ELR (cell line): Measurements from ENCODE around the gene PDCD4.
"Not testable (repeated sequence)": the region's sequence is repeated elsewhere in the genome, so short reads cannot be mapped to it uniquely, and the experiment has no call there.

Experiments
- DNase-seq: peaks from one replicate; pipeline ENCODE4 v3.0.0-alpha.2; 2015; ENCODE audit warnings: low read depth

The PDCD4 gene

DNA sequence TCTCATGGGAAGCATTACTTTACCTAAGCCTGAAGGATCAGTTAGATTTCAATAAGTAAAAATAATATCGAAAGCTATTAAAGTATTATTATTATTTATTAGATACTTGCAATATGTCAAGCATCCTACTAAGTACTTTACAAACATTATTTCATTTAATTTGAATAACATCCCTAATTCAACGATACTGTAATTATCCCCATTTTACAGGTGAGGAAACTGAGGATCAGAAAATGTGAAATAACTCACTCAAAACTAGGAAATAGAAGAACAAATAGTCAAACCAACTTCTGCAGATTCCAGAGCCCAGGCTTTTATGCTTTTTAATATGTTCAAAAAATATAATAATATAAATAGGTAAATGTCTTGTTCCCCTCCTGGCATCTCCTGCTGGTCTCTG, 10.3 kb upstream of the PDCD4 start:
- no peak for DNase-seq

DNA sequence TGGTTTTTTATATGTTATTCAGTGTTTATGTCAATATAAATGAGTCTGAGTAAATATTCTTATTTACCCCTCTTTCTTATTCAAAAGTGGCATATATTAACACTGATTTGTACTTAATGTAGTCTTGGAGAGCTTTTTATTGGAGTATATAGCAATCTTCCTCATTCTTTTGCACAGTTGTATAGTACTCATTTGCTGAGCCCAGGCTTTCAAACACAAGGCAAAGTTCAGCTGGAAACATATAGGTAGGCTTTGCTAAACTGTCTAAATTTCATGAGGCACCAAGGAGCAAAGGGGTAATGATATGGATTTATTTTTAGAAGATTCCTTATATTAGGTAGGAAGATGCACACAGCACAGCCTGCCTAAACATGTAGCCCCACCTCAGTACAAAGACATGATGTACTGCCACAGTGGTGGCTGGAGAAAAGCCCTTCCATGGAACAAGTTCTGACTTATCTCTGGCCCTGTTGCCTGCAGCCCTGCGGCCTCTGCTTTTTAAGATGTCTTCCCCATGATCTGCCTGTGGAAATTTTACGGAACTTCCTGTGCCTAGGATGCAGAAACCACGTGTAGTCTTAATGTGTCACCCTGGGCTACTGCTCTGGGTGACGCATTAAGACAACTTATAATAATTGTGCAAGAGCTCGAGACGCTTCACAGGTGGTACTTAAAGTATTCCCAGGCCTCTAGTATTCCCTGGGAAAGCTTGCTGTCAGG, 9.6 kb upstream of the PDCD4 start:
- no peak for DNase-seq

DNA sequence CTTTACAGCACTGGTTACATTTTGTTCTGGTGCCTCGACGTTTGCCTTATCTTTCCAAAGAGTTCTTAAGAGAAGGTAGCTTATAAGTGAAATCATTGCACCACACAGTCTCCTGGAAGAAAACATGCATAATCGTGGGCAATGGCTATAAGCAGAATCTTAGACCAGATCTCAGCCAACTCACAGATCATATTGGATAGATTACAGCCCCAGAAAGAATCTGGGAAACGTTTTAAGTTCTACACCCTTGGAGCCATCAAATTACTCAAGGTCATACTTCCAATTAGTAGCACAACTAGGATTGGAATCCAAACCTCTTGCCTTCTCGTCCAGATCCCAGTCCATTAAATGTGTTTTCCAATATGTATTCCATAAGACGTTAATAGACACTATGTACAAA, 8.8 kb upstream of the PDCD4 start:
- DNase-seq: no peak

DNA sequence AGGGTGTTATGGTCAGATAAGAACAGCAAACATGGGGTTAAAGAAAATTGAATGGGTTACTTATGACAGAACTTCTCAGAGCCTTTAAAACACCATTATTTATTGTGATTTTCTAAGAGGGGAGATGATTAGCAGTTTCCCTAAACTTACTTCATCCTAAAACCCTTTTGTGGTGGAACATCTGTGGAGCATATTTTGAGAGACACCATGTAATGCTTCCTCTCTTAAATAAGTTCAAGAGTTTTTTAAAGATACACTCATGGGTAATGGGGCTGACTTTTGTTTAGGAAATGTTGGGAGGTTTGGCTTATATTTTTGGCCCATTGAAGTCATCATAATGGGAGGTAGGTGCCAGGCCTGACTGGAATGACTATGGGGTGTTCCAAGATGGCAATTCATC, 8.4 kb upstream of the PDCD4 start:
- DNase-seq: no peak

DNA sequence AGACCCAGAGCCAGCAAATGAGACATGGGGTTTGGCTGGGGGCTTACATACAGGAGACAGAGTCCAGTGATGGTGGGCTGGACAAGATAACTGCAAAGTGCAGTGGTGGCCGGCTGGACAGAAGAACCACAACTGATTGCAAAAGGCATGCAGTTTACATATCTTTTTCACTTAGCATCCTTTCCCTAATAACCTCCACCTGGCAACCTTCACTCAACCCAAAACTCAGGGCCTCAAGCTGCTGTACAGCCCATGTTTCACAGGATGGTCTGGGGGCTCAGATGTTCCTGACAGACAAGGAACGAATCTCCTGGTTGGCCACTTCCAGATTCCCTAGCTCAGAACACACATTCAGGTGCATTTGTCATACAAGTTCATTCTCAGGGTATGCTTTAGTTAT, 7.8 kb upstream of the PDCD4 start:
- DNase-seq: no peak

DNA sequence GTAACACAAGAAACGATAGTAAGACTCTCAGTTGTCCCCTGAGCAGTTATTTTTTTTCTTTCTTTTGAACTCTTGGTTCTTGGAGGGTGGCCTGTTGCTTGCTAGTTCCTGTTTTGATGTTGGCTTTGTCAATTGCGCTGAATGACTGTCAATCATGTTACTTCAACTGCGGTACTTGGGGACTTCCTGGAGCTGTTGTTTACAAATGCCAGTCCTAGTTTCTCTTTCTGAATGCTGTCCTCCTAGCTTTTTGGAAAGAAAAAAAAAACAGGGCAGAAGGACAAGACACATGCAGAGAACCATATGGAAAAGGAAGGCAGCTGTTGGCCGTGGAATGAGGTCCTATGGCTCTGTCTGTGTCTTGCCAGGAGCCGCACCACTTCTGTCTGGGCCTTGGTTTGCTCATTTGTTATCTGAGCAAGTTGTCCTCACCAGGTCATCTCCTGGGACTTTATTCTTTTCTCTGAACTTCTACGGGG, 7.0 kb upstream of the PDCD4 start:
- no peak for DNase-seq

DNA sequence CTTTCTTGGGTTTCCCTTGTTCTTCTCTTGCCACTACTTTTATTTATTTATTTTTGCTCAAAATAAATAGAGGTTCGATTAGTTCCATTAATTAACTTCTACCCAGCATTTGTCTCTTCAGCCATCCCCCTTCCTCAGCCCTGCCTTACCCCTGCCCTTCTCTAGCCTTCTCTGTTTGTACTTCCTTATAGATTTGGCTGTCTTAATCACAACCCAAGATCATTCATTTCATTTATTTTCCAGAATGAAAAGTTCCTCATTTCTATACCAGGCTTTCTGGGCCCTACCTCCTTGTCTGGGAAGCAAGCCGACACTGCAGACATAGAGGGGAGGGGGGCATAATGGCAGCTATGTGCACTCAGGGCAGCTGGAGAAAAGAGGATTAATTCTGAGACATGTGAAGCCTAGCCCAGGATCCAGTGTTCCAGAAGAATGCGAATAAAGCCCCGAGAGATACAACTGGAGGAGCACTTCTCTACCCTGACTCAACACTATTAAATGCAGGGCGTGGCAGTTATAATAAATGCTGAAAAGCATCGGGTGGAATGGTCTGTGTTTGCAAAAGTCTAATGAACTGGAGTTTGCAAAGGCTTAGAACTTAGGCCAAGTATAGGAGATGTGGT, 6.4 kb upstream of the PDCD4 start:
- peak; percentile 78 for DNase-seq

DNA sequence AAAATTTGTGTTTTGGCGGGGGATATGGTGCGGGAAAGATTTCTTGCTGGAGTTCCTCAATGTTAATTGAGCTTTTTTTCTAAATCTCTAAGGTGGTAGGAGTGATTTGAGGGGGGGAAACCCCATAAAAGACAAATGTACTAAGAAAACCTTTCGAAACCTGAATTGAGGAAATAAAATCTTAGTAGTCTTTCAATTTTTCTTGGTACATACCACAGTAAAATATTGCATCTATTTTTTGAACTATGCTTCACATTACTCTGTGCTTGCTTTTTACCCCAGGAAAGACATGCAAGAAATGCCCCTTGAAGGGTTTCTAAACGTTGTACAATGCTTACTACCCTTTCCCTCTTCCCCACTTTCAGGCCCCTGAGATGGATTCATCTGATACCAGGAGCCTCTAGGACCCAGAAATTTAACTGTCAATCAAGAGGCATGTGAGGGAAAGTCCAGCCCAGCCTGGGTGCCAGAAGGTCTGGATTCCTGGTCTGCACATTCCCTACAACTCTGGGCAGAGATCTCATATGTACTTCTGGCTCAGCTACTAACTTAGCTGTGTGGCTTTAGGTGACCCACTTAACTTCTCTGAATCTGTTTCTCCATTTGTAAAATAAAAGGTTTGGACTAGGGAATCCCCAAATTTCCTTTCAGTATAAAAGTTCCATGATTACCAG, 5.8 kb upstream of the PDCD4 start:
- no peak for DNase-seq

DNA sequence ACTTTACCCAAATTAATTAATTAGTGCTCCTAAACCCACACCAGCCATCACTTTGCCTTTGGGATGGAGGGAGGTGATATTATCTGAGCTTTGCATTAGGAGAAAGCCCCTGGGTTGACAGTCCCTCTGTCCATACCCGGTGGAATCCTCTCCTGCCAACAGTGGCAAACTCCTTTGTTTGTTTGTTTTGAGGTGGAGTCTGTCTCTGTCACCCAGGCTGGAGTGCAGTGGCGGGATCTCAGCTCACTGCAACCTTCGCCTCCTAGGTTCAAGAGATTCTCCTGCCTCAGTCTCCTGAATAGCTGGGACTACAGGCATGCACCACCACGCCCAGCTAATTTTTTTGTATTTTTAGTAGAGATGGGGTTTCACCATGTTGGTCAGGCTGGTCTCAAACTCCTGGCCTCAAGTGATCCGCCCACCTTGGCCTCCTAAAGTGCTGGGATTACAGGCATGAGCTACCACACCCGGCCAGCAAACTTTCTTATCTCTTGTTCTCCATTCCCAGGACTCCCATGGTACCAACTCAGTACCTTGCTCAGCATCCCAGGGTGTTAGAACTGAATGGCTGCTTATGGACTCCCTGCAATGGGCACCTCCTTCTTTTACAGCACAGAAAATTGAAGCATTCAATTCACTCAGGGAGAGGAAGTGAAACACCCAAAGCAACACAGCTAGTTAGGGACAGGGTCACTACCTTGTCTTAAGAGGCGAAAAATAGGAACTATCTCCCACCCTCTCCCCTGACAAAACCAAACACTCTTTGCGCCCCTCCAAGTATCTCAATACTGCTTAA, 4.5 kb upstream of the PDCD4 start:
- not testable (repeated sequence) for DNase-seq

DNA sequence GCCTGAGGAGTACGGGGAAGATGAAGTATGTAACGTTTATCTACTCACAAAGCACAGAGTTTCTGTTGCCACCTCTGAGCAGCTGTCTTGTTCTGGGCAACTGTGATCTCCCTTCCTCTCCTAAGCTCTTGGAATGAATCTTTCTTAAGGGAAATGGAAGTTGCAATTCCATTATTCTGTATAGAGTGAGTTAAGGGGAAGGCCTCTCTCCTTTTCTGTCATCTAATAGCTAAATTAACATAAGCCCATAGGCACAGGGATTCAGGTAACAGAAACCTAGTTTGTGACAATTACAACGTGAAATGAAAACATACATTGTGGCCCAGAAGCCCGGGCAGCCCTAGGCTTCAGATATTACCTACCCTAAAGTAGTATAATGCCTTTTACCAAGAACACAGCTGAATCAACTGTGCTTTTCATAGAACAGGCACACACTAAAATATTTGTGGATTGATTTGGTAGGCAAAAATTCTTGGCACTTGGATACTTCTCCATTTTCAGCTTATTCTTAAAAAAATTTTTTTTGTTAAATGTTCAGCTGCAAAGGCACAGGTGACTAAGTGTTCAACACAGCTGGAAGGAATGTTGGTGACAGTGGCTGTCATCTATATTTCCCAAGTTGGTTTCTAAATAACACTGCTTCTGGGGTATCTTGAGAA, 3.8 kb upstream of the PDCD4 start:
- no peak for DNase-seq

DNA sequence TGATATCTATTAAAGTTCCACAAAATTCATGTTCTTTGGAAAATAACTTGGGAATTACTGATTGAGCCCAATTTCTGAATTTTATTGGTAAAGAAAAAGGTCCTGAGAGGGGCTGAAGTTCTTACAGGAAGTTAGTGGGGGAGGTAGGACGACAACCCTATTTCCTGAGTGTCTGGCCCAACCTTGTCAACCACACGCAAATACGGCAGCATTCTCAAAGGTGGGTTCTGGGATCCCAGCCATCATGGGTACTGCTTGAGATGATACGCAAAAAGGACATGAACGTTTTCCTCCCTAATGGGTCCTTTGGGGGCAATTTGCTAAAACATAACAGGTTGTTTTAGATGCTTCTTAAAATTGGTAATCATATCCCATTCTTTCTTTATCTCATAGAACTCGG, 2.7 kb upstream of the PDCD4 start:
- DNase-seq: no peak

DNA sequence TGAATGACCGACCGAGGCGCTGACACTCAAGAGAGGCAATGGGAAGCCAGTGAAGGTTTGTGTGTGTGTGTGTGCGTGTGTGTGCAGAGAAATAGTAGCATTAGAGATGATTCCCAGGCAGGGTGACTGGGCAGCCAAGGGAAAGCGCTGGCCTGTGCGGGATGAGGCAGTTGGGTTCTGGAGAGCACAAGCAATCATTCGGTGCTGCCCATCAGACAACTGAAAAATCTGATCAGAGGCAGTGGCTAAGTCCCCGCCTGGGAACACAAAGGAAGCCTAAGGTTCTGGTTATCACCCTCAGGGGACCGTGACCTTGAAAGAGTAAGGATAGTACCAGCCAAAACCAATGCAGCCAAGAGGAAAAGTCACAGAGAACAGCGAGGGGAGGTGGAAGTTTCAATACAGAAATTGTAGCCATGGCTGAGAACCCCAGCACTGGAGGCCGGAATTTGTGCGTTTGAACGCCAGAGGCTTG, 868 bp upstream of the PDCD4 start:
- DNase-seq: no peak

DNA sequence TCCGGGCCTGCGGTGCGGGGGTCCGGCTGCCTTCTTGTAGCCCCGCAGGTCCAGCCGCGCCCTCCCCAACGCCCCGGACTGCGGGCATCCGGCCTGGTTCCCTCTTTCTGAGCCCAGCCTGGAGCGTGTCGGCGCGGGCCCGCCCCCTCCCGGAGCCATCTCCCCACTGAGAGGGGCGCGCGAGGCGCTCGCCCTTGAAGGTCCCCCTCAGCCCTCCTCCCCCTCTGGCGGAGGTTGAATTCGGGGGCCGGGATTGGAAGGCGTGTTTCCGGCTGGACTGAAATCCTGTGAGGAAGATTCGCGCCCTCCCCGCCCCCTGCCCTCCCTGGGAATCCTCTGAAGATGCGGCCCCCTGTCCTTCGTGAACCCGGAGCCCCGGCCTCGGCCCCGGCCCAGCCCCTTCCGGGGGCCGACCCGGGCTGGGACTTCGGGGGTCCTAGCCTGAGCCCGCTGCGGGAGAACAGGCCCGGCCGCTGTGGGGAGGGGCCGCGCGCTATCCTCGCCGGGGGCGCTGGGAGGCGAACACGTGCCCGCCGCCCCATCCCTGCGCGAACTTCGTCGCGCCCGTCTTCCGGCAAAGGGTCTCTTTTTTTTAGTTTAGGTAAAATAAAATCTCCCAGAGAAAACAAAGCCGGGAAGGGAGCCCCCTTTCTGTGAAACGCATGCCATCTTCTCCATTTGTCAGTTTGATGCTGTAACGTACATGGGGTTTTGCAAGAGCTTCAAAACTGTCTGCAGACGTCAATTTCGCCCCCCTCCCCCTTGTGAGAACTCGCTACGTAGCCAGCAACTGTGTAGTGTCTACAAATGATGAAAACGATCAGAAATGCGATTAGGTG, 636 bp downstream of the PDCD4 start:
- peak; percentile 83 for DNase-seq

DNA sequence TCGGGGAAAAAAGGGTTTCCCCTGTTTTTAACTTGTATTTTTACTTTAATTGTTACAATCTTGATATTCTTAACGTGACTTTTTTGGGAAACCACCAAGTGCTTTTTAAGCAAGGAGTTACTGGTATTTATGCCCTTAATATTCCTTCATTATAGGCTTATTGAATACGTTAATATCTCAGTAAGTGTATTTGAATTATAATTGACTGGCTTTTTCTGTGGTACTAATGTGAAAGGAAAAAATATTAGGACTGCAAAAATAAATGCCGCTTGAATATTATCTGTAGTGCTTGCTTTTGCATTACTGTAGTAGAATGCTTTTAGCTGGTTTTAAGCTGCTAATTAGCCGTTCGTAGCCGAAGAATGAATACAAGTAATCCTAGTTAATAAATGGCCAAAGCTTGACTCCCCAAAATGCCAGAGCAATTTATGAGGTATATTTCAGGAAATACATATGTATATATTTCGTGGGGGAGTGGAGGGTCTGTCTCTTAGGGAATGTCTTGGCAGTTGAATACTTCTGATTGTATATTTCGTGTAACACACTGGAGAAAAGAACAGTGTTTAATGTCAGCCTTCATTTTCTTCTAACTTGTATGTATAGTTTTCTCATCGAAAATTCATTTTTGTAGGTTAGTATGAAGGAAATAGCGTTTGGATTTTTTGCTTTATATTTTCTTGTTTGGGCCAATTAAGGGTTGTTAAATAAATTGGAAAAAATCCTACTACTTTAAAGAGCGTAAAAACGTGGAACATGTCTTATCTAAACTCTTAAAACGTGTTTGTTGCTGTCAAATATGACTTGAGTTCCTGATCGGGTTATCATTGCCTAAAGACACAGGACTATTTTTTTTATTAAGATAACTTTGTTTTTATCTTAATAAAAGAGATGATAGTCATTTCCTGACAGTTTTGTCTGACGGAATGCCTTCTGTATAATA, 1.5 kb downstream of the PDCD4 start:
- peak; percentile 29 for DNase-seq

DNA sequence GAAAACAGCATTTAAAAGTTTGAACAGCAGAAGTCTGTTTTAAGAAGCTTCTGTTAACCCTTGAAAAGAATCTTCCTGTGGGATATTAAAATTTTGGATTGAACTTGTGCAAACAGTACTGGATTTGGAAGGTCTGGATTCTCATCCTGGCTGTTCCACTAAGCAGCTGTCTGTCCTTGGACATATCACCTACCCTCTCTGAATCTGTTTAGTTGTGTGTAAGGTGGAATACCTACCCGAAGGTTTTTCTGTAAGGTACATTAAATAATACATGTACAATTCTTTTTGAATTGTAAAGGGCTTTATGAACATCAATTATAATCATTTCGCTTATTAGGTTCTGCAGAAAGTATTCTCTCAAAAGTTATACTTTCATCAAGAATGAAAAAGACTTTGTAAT, 2.2 kb downstream of the PDCD4 start:
- no peak for DNase-seq

DNA sequence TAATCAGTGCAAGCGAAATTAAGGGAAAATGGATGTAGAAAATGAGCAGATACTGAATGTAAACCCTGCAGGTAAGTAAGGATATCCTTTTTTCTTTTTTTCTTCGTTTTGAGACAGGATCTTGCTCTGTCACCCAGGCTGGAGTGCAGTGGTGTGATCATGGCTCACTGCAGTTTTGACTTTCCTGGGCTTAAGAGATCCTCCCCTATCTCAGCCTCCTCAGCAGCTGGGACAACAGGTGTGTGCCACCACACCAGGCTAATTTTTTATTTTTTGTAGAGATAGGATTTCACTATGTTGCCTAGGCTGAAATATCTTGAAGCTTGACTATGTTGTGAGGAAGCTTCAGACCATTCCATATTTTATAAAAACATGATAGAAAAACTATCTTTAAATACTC, 4.3 kb downstream of the PDCD4 start:
- DNase-seq: no peak

DNA sequence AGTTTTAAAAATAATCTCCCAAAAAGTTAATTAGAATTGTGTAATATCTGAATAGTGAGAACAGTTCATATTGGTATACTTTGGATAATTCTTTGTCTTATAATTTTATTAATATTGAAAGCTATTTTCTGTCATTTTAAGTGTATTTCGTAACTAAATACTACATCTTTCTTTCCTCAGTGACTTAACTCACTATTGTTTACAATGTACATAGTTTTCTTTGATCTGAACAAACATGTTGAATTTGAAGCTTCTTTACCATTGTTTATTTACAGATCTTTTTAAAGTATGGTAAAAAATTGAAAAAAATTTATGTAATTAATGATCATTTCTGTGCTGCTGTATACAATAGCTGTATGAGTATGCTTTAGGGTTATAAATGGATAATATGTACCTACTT, 5.1 kb downstream of the PDCD4 start:
- no peak for DNase-seq

DNA sequence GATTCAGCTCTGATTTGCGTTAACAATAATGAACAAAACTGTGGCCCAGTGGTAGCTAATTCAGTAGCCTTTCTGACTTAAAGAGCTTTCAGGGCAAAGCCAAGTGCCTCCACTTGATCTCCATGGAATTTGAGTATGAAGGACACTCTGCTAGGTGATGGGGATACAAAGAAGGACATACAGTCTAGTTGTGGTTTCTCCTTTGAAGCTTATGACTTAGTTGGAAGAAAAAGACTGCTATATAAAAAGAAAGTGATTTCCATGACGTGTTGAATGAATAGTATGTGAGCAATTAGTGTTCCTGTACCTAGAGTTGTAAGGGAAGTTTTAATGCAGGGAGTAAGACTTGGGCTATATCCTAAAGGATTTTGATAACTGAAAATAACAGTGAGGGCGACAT, 8.3 kb downstream of the PDCD4 start:
- no peak for DNase-seq

DNA sequence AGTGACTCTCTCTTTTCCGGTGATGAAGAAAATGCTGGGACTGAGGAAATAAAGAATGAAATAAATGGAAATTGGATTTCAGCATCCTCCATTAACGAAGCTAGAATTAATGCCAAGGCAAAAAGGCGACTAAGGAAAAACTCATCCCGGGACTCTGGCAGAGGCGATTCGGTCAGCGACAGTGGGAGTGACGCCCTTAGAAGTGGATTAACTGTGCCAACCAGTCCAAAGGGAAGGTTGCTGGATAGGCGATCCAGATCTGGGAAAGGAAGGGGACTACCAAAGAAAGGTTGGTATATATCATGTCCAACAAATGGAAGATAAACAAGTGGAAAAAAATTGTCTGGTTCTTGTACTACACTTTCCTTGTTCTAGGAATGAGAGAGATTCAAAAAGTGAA, 9.5 kb downstream of the PDCD4 start:
- no peak for DNase-seq

DNA sequence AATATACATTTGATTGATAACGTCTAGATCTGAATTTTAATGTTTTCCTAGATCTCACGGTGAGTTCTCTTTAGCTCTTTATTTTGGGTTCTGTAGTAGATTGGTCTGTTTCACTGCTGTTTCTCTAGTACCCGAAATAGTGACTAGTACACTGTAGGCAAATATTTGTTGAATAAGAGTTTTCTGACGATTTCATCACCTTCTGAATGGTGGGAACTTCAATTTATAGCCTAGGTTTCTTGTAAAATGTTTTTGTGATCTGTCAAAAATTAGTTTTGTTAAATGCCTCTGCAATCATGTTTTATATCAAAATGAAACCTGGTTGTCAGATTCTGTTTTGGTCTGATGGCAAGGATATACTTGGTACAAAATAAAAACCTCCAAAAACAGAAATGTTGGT, 10.2 kb downstream of the PDCD4 start:
- no peak for DNase-seq
